ENCODE results near the gene HTR7.

Gene HTR7

GRCh38 chr10:90746829-90747228, 111.0 kb downstream of the HTR7 start:
- Histone ChIP-seq H3K9me2 (replicated peaks; ENCODE audit: insufficient read depth, low read length) (no peaks in the 10 kb centered on the region), H3K36me3 (ENCODE audit: low read length) (no peaks in the 10 kb centered on the region), H3K9me3 (ENCODE audit: insufficient read depth, low read length) (no peaks in the 10 kb centered on the region), H3K27ac (ENCODE audit: low read depth, low read length) (no peak overlapping the region), H3K27me3 (ENCODE audit: low read length) (no peaks in the 10 kb centered on the region), H3F3A (ENCODE audit: insufficient read depth) (no peaks in the 10 kb centered on the region), H3K4me3 (ENCODE audit: insufficient read depth, low read length, poor library complexity, severe bottlenecking) (no peak overlapping the region), H3K79me2 (ENCODE audit: insufficient read depth, low read length) (no peaks in the 10 kb centered on the region), H4K20me1 (ENCODE audit: low read depth, low read length) (no peaks in the 10 kb centered on the region), H3K4me2 (ENCODE audit: low read depth, low read length, poor library complexity, severe bottlenecking) (no peak overlapping the region), H2AFZ (ENCODE audit: low read depth, low read length, severe bottlenecking) (no peak overlapping the region), H3K9ac (ENCODE audit: low read length) (no peak overlapping the region)
- no peak for TF ChIP-seq EZH2phosphoT487 (conservative IDR thresholded peaks at IDR 0.05; ENCODE audit: low read length)
- no peak for TF ChIP-seq CTCF (IDR thresholded peaks at IDR 0.05; ENCODE audit: insufficient read depth, low read length, poor library complexity, severe bottlenecking)

GRCh38 chr10:90745565-90745964, 112.3 kb downstream of the HTR7 start:
- no peak for TF ChIP-seq EZH2phosphoT487 (conservative IDR thresholded peaks at IDR 0.05; ENCODE audit: low read length)
- no peak for TF ChIP-seq CTCF (IDR thresholded peaks at IDR 0.05; ENCODE audit: insufficient read depth, low read length, poor library complexity, severe bottlenecking)
- no peak overlapping the region for H3K4me2 ChIP-seq (ENCODE audit: low read depth, low read length, poor library complexity, severe bottlenecking)

GRCh38 chr10:90743291-90743690, 114.5 kb downstream of the HTR7 start:
- Histone ChIP-seq H3K27me3 (ENCODE audit: low read length) (no peaks in the 10 kb centered on the region), H4K20me1 (ENCODE audit: low read depth, low read length) (no peaks in the 10 kb centered on the region), H3K4me2 (ENCODE audit: low read depth, low read length, poor library complexity, severe bottlenecking) (no peak overlapping the region), H3K36me3 (ENCODE audit: low read length) (no peaks in the 10 kb centered on the region), H3K4me3 (ENCODE audit: insufficient read depth, low read length, poor library complexity, severe bottlenecking) (no peak overlapping the region), H3F3A (ENCODE audit: insufficient read depth) (no peaks in the 10 kb centered on the region), H3K9ac (ENCODE audit: low read length) (no peak overlapping the region), H3K9me2 (replicated peaks; ENCODE audit: insufficient read depth, low read length) (no peaks in the 10 kb centered on the region), H3K27ac (ENCODE audit: low read depth, low read length) (no peak overlapping the region), H2AFZ (ENCODE audit: low read depth, low read length, severe bottlenecking) (no peak overlapping the region), H3K79me2 (ENCODE audit: insufficient read depth, low read length) (no peaks in the 10 kb centered on the region), H3K9me3 (ENCODE audit: insufficient read depth, low read length) (no peaks in the 10 kb centered on the region)
- TF ChIP-seq CTCF (IDR thresholded peaks at IDR 0.05; ENCODE audit: insufficient read depth, low read length, poor library complexity, severe bottlenecking) (no peak), EZH2phosphoT487 (conservative IDR thresholded peaks at IDR 0.05; ENCODE audit: low read length) (no peak)

More at GRCh38 chr10:90745565-90745964, 112.3 kb downstream of the HTR7 start:
- Histone ChIP-seq H3K4me3 (ENCODE audit: insufficient read depth, low read length, poor library complexity, severe bottlenecking) (no peak overlapping the region), H3F3A (ENCODE audit: insufficient read depth) (no peaks in the 10 kb centered on the region), H3K9me3 (ENCODE audit: insufficient read depth, low read length) (no peaks in the 10 kb centered on the region), H3K27ac (ENCODE audit: low read depth, low read length) (no peak overlapping the region), H2AFZ (ENCODE audit: low read depth, low read length, severe bottlenecking) (no peak overlapping the region), H3K9ac (ENCODE audit: low read length) (no peak overlapping the region), H3K9me2 (replicated peaks; ENCODE audit: insufficient read depth, low read length) (no peaks in the 10 kb centered on the region), H3K79me2 (ENCODE audit: insufficient read depth, low read length) (no peaks in the 10 kb centered on the region), H3K27me3 (ENCODE audit: low read length) (no peaks in the 10 kb centered on the region), H4K20me1 (ENCODE audit: low read depth, low read length) (no peaks in the 10 kb centered on the region), H3K36me3 (ENCODE audit: low read length) (no peaks in the 10 kb centered on the region)

All from SU-DHL-6 (cell line).